SU-DHL-6 (cell line): Measurements from ENCODE around the gene XCL2.

Experiments
- H2AFZ ChIP-seq: fragments of 200-600 bp; sonication (generic); 2 replicates; pipeline ENCODE4 v1.6.1; 2014; ENCODE audit warnings: low read depth, mild to moderate bottlenecking, moderate library complexity, mixed read lengths, antibody characterized with exemption, low read length; ENCODE audit not compliant: severe bottlenecking
- H3F3A ChIP-seq: fragments of 200-600 bp; shearing (Covaris generic); 2 replicates; pipeline ENCODE4 v1.6.0; 2016; ENCODE audit warnings: antibody characterized with exemption, mild to moderate bottlenecking; ENCODE audit not compliant: insufficient read depth
- H3K27ac ChIP-seq: fragments of 200-600 bp; sonication (generic); 2 replicates; pipeline ENCODE4 v1.5.1; 2016; ENCODE audit warnings: low read depth, mild to moderate bottlenecking, low read length, moderate library complexity, mixed read lengths
- H3K27me3 ChIP-seq: fragments of 200-600 bp; sonication (generic), shearing (Covaris generic); 2 replicates; pipeline ENCODE4 v1.6.0; 2014; ENCODE audit warnings: mild to moderate bottlenecking, low read length
- H3K36me3 ChIP-seq: fragments of 200-600 bp; sonication (generic); 2 replicates; pipeline ENCODE4 v1.6.1; 2014; ENCODE audit warnings: mild to moderate bottlenecking, low read length, mixed read lengths
- H3K4me2 ChIP-seq: fragments of 300-600, 200-600 bp; shearing (Covaris generic), sonication (generic); 2 replicates; pipeline ENCODE4 v1.6.0; 2014; ENCODE audit warnings: low read length, low read depth, mild to moderate bottlenecking; ENCODE audit not compliant: poor library complexity, severe bottlenecking
- H3K4me3 ChIP-seq: fragments of 200-600 bp; sonication (generic); 2 replicates; pipeline ENCODE4 v1.5.1; 2014; ENCODE audit warnings: antibody characterized with exemption, low read length, mild to moderate bottlenecking, mixed read lengths; ENCODE audit not compliant: insufficient read depth, poor library complexity, severe bottlenecking
- H3K79me2 ChIP-seq: fragments of 200-600 bp; sonication (generic); 2 replicates; pipeline ENCODE4 v1.6.1; 2014; ENCODE audit warnings: mild to moderate bottlenecking, low read length, moderate library complexity; ENCODE audit not compliant: insufficient read depth
- H3K9ac ChIP-seq: fragments of 200-600 bp; sonication (generic); 2 replicates; pipeline ENCODE4 v1.7.0; 2014; ENCODE audit warnings: mild to moderate bottlenecking, low read length
- H3K9me2 ChIP-seq: fragments of 200-600 bp; sonication (generic); replicated peaks from 2 replicates; pipeline ENCODE4 v1.6.1; 2014; ENCODE audit warnings: low read length; ENCODE audit not compliant: insufficient read depth
- H3K9me3 ChIP-seq: fragments of 200-600 bp; sonication (generic); 2 replicates; pipeline ENCODE4 v1.6.1; 2014; ENCODE audit warnings: low read length, mixed read lengths; ENCODE audit not compliant: insufficient read depth
- H4K20me1 ChIP-seq: fragments of 200-600 bp; sonication (generic); 2 replicates; pipeline ENCODE4 v1.6.1; 2014; ENCODE audit warnings: low read depth, mild to moderate bottlenecking, antibody characterized with exemption, low read length, moderate library complexity, mixed read lengths
- EZH2phosphoT487 ChIP-seq: fragments of 200-600 bp; sonication (generic), shearing (Covaris generic); conservative IDR thresholded peaks from 2 replicates; pipeline ENCODE4 v1.6.1; 2018; ENCODE audit warnings: mild to moderate bottlenecking, antibody characterized with exemption, low read length, moderate library complexity, mixed read lengths
- TF ChIP-seq, protein P1 (sequence below): fragments of 200-600 bp; sonication (generic); IDR thresholded peaks from one replicate; pipeline ENCODE4 v1.5.1; 2017; ENCODE audit warnings: antibody characterized with exemption, mild to moderate bottlenecking, low read length, moderate library complexity; ENCODE audit not compliant: insufficient read depth, poor library complexity, severe bottlenecking

Gene XCL2

DNA sequence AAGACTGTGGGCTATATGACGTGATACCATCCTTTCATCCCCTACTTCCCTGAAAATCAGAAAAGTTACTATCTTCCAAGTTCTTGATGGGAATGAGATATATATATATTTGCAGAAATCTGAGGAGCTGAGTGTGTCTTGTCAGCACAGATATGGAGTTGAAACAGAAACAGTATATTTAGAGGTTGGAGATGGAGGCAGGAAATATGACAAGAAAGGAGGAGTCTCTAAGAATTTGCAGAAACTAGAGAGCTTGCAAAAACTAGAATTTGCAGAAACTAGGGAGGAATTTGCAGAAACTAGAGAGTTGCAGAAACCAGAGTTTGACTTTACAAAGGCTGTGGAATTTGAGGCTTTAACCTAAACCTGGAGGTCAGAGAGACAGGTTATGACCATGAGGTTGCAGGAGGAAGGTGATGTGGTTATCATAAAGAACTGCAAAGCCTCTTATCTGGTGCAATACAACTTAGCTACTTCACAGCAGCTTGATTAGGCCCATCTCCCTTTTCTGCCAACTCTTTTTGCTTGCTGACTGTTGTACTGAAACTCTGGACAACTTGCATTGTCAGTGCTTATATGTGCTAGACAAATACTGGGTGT, 22.3 kb downstream of the XCL2 start:
- no peaks in the 10 kb centered on the region for H4K20me1 ChIP-seq
- H3K27ac ChIP-seq = no peak overlapping the region
- H3K27me3 ChIP-seq = no peaks in the 10 kb centered on the region
- no peaks in the 10 kb centered on the region for H3K79me2 ChIP-seq
- H3K9me2 ChIP-seq = no peaks in the 10 kb centered on the region
- no peak overlapping the region for H3K9ac ChIP-seq
- no peak overlapping the region for H3K4me2 ChIP-seq
- H2AFZ ChIP-seq = no peak overlapping the region
- no peaks in the 10 kb centered on the region for H3F3A ChIP-seq
- TF ChIP-seq, protein P1, sequence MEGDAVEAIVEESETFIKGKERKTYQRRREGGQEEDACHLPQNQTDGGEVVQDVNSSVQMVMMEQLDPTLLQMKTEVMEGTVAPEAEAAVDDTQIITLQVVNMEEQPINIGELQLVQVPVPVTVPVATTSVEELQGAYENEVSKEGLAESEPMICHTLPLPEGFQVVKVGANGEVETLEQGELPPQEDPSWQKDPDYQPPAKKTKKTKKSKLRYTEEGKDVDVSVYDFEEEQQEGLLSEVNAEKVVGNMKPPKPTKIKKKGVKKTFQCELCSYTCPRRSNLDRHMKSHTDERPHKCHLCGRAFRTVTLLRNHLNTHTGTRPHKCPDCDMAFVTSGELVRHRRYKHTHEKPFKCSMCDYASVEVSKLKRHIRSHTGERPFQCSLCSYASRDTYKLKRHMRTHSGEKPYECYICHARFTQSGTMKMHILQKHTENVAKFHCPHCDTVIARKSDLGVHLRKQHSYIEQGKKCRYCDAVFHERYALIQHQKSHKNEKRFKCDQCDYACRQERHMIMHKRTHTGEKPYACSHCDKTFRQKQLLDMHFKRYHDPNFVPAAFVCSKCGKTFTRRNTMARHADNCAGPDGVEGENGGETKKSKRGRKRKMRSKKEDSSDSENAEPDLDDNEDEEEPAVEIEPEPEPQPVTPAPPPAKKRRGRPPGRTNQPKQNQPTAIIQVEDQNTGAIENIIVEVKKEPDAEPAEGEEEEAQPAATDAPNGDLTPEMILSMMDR = no peak
- no peak for TF ChIP-seq EZH2phosphoT487
- H3K36me3 ChIP-seq = no peaks in the 10 kb centered on the region
- H3K9me3 ChIP-seq = no peaks in the 10 kb centered on the region
- H3K4me3 ChIP-seq = no peak overlapping the region

DNA sequence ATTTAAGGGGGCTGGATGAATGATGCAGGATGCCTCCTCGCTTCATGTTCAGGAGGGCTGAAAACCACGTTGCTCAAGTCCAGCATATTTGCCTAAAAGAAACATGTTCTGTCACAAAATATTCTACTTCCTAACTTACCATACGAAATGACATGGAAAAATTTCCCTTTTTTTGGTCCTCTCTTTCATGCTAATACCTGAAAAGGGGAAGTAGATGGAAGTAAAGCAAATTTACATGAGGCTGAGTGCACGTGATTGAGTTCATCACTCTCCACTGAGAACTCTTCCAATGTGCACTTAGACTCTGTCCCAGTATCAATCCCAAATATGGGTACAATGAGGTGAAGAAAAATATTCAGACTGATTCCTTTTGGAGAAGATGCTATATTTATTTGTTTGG, 23.0 kb downstream of the XCL2 start:
- TF ChIP-seq, protein P1 = no peak
- TF ChIP-seq EZH2phosphoT487 = no peak
- Histone ChIP-seq H4K20me1 (no peaks in the 10 kb centered on the region), H2AFZ (no peak overlapping the region), H3K79me2 (no peaks in the 10 kb centered on the region), H3K27ac (no peak overlapping the region), H3K4me2 (no peak overlapping the region), H3K27me3 (no peaks in the 10 kb centered on the region), H3K9me2 (no peaks in the 10 kb centered on the region), H3K36me3 (no peaks in the 10 kb centered on the region), H3F3A (no peaks in the 10 kb centered on the region), H3K4me3 (no peak overlapping the region), H3K9me3 (no peaks in the 10 kb centered on the region), H3K9ac (no peak overlapping the region)

DNA sequence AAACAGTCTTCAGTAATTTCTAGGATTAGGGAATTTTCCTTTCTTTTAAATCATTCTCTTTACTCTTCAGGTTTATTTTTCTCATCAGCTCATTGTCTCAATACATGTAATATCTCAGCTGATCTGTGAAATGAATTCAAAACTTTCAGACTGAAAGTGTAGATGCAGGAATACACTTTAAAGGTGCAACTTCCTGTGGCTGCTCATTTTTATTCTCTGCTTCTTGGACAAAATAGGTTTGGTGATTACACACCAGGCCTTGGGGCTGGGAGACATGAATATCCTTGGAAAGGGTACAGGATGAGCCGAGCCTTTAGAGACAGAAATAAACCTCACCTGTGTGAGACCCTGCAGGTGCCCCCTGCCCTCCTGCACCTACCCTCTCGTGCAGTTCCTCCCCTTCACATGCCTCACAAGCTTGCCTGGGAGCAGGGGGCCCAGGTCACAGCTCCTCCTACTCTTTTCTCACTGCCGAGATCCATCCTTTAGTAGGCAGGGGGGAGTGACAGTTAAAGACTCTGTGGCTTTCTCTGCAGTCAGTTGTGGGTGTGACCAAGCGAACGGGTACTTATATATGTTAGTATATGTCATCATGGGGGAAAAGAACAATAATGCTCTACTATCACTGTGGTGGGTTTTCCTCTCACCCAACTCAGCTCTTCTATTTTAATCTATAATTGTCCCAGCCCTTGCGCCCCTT, 23.6 kb downstream of the XCL2 start:
- H3K4me2 ChIP-seq = no peak overlapping the region
- H3F3A ChIP-seq = no peaks in the 10 kb centered on the region
- H3K9me2 ChIP-seq = no peaks in the 10 kb centered on the region
- H4K20me1 ChIP-seq = no peaks in the 10 kb centered on the region
- H3K9ac ChIP-seq = no peak overlapping the region
- no peaks in the 10 kb centered on the region for H3K79me2 ChIP-seq
- no peak overlapping the region for H2AFZ ChIP-seq
- H3K4me3 ChIP-seq = no peak overlapping the region
- H3K9me3 ChIP-seq = no peaks in the 10 kb centered on the region
- H3K36me3 ChIP-seq = no peaks in the 10 kb centered on the region
- no peak overlapping the region for H3K27ac ChIP-seq
- no peak for TF ChIP-seq EZH2phosphoT487
- TF ChIP-seq, protein P1 = no peak
- H3K27me3 ChIP-seq = no peaks in the 10 kb centered on the region
